ENCODE results near the gene SSU72. TPM values are rescaled to one million over a fixed set of nuclear protein-coding genes. Genes with fewer than 3 reads are reported as not detected.

The SSU72 gene
- total RNA-seq, 1 experiment from 2014 or later: 217 TPM

GRCh38 chr1:1591452-1591851, 16.8 kb upstream of the SSU72 start:
- CTCF ChIA-PET: no interaction called here
- intact Hi-C loops (cut with micrococcal nuclease; ENCODE audit: unreplicated experiment) (no loop called here), in situ Hi-C loops (cut with HindIII; ENCODE audit: low pct_unique_long_range_greater_than_20kb, low sequenced_read_pairs) (no loop called here)
- no peak; the same call in 1 of the 2 replicates for ATAC-seq
- no peaks in the 10 kb centered on the region for H3K36me3 ChIP-seq (ENCODE audit: control insufficient read depth, insufficient read depth, low read length)
- H3K27me3 ChIP-seq (ENCODE audit: control insufficient read depth, insufficient read depth, low read length): no peaks in the 10 kb centered on the region
- no peaks in the 10 kb centered on the region for H3K4me1 ChIP-seq (ENCODE audit: control insufficient read depth, insufficient read depth, low read length)
- no peak overlapping the region for H3K27ac ChIP-seq (ENCODE audit: low read length)
- POLR2A ChIA-PET: no interaction called here
- no peak for DNase-seq (ENCODE audit: low read depth, low spot score)
- H3K9me3 ChIP-seq (ENCODE audit: control insufficient read depth, insufficient read depth, low read depth, low read length): no peaks in the 10 kb centered on the region
- no peak overlapping the region for H3K4me3 ChIP-seq (ENCODE audit: low read depth in 2 of 2, low read length in 2 of 2)
- no peak for TF ChIP-seq TCF7L2 (IDR thresholded peaks at IDR 0.05; ENCODE audit: low read depth, low read length)
- TF ChIP-seq POLR2AphosphoS5 (IDR thresholded peaks at IDR 0.05; ENCODE audit: low read depth, low read length): no peak
- TF ChIP-seq SIN3A (IDR thresholded peaks at IDR 0.05; ENCODE audit: borderline replicate concordance, insufficient read depth, low read depth, low read length): no peak
- TF ChIP-seq, protein P1, sequence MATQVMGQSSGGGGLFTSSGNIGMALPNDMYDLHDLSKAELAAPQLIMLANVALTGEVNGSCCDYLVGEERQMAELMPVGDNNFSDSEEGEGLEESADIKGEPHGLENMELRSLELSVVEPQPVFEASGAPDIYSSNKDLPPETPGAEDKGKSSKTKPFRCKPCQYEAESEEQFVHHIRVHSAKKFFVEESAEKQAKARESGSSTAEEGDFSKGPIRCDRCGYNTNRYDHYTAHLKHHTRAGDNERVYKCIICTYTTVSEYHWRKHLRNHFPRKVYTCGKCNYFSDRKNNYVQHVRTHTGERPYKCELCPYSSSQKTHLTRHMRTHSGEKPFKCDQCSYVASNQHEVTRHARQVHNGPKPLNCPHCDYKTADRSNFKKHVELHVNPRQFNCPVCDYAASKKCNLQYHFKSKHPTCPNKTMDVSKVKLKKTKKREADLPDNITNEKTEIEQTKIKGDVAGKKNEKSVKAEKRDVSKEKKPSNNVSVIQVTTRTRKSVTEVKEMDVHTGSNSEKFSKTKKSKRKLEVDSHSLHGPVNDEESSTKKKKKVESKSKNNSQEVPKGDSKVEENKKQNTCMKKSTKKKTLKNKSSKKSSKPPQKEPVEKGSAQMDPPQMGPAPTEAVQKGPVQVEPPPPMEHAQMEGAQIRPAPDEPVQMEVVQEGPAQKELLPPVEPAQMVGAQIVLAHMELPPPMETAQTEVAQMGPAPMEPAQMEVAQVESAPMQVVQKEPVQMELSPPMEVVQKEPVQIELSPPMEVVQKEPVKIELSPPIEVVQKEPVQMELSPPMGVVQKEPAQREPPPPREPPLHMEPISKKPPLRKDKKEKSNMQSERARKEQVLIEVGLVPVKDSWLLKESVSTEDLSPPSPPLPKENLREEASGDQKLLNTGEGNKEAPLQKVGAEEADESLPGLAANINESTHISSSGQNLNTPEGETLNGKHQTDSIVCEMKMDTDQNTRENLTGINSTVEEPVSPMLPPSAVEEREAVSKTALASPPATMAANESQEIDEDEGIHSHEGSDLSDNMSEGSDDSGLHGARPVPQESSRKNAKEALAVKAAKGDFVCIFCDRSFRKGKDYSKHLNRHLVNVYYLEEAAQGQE (IDR thresholded peaks at IDR 0.05; ENCODE audit: insufficient read depth in 1 of 2, low read depth in 2 of 2, low read length in 1 of 2): no peak
- TF ChIP-seq, protein P2, sequence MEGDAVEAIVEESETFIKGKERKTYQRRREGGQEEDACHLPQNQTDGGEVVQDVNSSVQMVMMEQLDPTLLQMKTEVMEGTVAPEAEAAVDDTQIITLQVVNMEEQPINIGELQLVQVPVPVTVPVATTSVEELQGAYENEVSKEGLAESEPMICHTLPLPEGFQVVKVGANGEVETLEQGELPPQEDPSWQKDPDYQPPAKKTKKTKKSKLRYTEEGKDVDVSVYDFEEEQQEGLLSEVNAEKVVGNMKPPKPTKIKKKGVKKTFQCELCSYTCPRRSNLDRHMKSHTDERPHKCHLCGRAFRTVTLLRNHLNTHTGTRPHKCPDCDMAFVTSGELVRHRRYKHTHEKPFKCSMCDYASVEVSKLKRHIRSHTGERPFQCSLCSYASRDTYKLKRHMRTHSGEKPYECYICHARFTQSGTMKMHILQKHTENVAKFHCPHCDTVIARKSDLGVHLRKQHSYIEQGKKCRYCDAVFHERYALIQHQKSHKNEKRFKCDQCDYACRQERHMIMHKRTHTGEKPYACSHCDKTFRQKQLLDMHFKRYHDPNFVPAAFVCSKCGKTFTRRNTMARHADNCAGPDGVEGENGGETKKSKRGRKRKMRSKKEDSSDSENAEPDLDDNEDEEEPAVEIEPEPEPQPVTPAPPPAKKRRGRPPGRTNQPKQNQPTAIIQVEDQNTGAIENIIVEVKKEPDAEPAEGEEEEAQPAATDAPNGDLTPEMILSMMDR (IDR thresholded peaks at IDR 0.05): no peak
- BruUV-seq (replicated peaks): no TSS peak

- CTCF ChIA-PET: interaction anchor here (0.7 kb wide), 1 partner anchor 28 kb away, joined by 3 read pairs; no protein-coding TSS in a partner anchor
- Histone ChIP-seq H3K27me3 (ENCODE audit: control insufficient read depth, insufficient read depth, low read length) (no peaks in the 10 kb centered on the region), H3K9me3 (ENCODE audit: control insufficient read depth, insufficient read depth, low read depth, low read length) (no peaks in the 10 kb centered on the region), H3K4me1 (ENCODE audit: control insufficient read depth, insufficient read depth, low read length) (no peaks in the 10 kb centered on the region), H3K36me3 (ENCODE audit: control insufficient read depth, insufficient read depth, low read length) (no peaks in the 10 kb centered on the region), H3K27ac (ENCODE audit: low read length) (no peak overlapping the region), H3K4me3 (ENCODE audit: low read depth in 2 of 2, low read length in 2 of 2) (no peak overlapping the region)
- no peak for DNase-seq (ENCODE audit: low read depth, low spot score)
- TF ChIP-seq, protein P1 (IDR thresholded peaks at IDR 0.05; ENCODE audit: insufficient read depth in 1 of 2, low read depth in 2 of 2, low read length in 1 of 2): no peak
- TF ChIP-seq POLR2AphosphoS5 (IDR thresholded peaks at IDR 0.05; ENCODE audit: low read depth, low read length) (no peak), SIN3A (IDR thresholded peaks at IDR 0.05; ENCODE audit: borderline replicate concordance, insufficient read depth, low read depth, low read length) (no peak), TCF7L2 (IDR thresholded peaks at IDR 0.05; ENCODE audit: low read depth, low read length) (no peak)
- TF ChIP-seq, protein P2 (IDR thresholded peaks at IDR 0.05): no peak
- POLR2A ChIA-PET: no interaction called here
- ATAC-seq: no peak
- intact Hi-C loops (cut with micrococcal nuclease; ENCODE audit: unreplicated experiment) (no loop called here), in situ Hi-C loops (cut with HindIII; ENCODE audit: low pct_unique_long_range_greater_than_20kb, low sequenced_read_pairs) (no loop called here)
- no TSS peak for BruUV-seq (replicated peaks)
These were observed 8.8 kb upstream of the SSU72 start for GRCh38 chr1:1583347-1584010.

Measured in Panc1 (cell line).